K562 (cell line): Measurements from ENCODE around the gene SMARCB1. TPM values are rescaled to one million over a fixed set of nuclear protein-coding genes. Genes with fewer than 3 reads are reported as not detected.

Source experiments
- BMI1 ChIP-seq: fragments of 150-350 bp; IDR thresholded peaks from 2 replicates; pipeline ENCODE4 v1.6.1; 2014; ENCODE audit warnings: low read length
- CTCF ChIP-seq, 3 experiments: IDR thresholded peaks in 2 of 3; conservative IDR thresholded peaks in 1 of 3; 2 replicates each; pipeline ENCODE4 v1.5.1; 2011 to 2012; ENCODE audit warnings: low read length in 3 of 3, mild to moderate bottlenecking in 3 of 3, control low read depth in 2 of 3, improper control_type of control experiment in 1 of 3, inconsistent platforms in 1 of 3, low read depth in 1 of 3, mixed read lengths in 1 of 3, moderate library complexity in 1 of 3; ENCODE audit not compliant: insufficient read depth in 2 of 3
- MAZ ChIP-seq, 2 experiments: fragments of 450-650 bp in 1 of 2; sonication (generic) in 1 of 2; formaldehyde crosslinking; IDR thresholded peaks in 1 of 2; conservative IDR thresholded peaks in 1 of 2; 2 replicates each; pipeline versions ENCODE4 v1.4.0 to v1.5.0; 2020; ENCODE audit warnings: mild to moderate bottlenecking in 1 of 2, missing genetic modification reagents in 1 of 2
- MYC ChIP-seq, 2 experiments: fragments of 250-450 bp in 1 of 2; sonication (Bioruptor Pico) in 1 of 2; IDR thresholded peaks; 2 replicates each; pipeline versions ENCODE4 v1.5.1 to v1.6.1; 2012 to 2021; ENCODE audit warnings: low read depth in 2 of 2, borderline replicate concordance in 1 of 2, improper control_type of control experiment in 1 of 2, low read length in 1 of 2, mild to moderate bottlenecking in 1 of 2, moderate library complexity in 1 of 2
- NFE2 ChIP-seq: IDR thresholded peaks from 2 replicates; pipeline ENCODE4 v1.6.1; 2014; ENCODE audit warnings: antibody characterized with exemption, low read depth
- PCBP2 ChIP-seq: fragments of 200-400 bp; formaldehyde crosslinking; IDR thresholded peaks from 2 replicates; pipeline ENCODE4 v1.6.1; 2018; ENCODE audit warnings: low read length, low read depth, mild to moderate bottlenecking, moderate library complexity; ENCODE audit not compliant: poor library complexity, severe bottlenecking
- POU5F1 ChIP-seq: fragments of 150-350 bp; IDR thresholded peaks from 2 replicates; pipeline ENCODE4 v1.6.1; 2014; ENCODE audit warnings: borderline replicate concordance, low read length, low read depth, mild to moderate bottlenecking; ENCODE audit not compliant: partially characterized antibody
- RBM25 ChIP-seq: fragments of 200-400 bp; formaldehyde crosslinking; IDR thresholded peaks from 2 replicates; pipeline ENCODE4 v1.6.1; 2018; ENCODE audit warnings: low read length, low read depth, moderate library complexity; ENCODE audit not compliant: severe bottlenecking
- SIN3B ChIP-seq: fragments of 450-650 bp; IDR thresholded peaks from 2 replicates; pipeline ENCODE4 v1.6.1; 2017; ENCODE audit warnings: low read depth, mild to moderate bottlenecking, moderate library complexity
- ZBTB1 ChIP-seq: sonication (generic); formaldehyde crosslinking; IDR thresholded peaks from 2 replicates; pipeline ENCODE4 v1.8.1; 2023; ENCODE audit warnings: missing genetic modification reagents, low read depth, mild to moderate bottlenecking, borderline replicate concordance
- ZBTB40 ChIP-seq, 2 experiments: fragments of 450-650 bp in 1 of 2; sonication (generic) in 1 of 2; formaldehyde crosslinking in 1 of 2; IDR thresholded peaks; 2 replicates each; pipeline versions ENCODE4 v1.7.1 to v1.9.0; 2016 to 2022; ENCODE audit warnings: inconsistent platforms in 1 of 2, mild to moderate bottlenecking in 1 of 2, missing genetic modification reagents in 1 of 2
- ZNF133 ChIP-seq: fragments of 250-450 bp; sonication (Bioruptor Pico); IDR thresholded peaks from 2 replicates; pipeline ENCODE4 v1.4.0; 2020; ENCODE audit warnings: mild to moderate bottlenecking
- ZNF282 ChIP-seq: sonication (generic); formaldehyde crosslinking; IDR thresholded peaks from 2 replicates; pipeline ENCODE4 v1.8.1; 2023; ENCODE audit warnings: missing genetic modification reagents
- ZNF830 ChIP-seq: fragments of 250-450 bp; sonication (Bioruptor Pico); IDR thresholded peaks from 2 replicates; pipeline ENCODE4 v1.5.0; 2021; ENCODE audit warnings: mild to moderate bottlenecking
- polyA plus RNA-seq, 8 experiments: library from polyadenylated mRNA; depleted of rRNA in 4 of 8; stranded (reverse) in 5 of 8; unstranded in 3 of 8; fragments of >200 nt; fragmentation: Nextera tagmentation in 2 of 8; fragmentation: Illumina TruSeq in 1 of 8; extraction: Ambion mirVana in 2 of 8; extraction: Trizol in 1 of 8; gene quantifications; 2 replicates each; pipeline versions ENCODE4 v1.2.1 to v1.2.3, GENCODE V29; 2011 to 2014; ENCODE audit warnings: inconsistent platforms in 1 of 8, missing spikeins in 1 of 8
- total RNA-seq, 7 experiments: library from RNA; depleted of rRNA in 6 of 7; stranded (reverse); fragments of >200 nt in 6 of 7; fragmentation: Illumina TruSeq in 2 of 7; extraction: Trizol in 2 of 7; gene quantifications; 2 replicates each; pipeline versions ENCODE4 v1.2.1 to v1.2.3, GENCODE V29; 2011 to 2021; ENCODE audit warnings: low replicate concordance in 1 of 7

SMARCB1 gene
- total and polyA plus RNA-seq, 9 of the 15 experiments (the other 6 are each of a cell fraction or from before 2014, with no cell fraction given): 1.2 to 113 (median 65.4) TPM

- peak; percentile 76; the same call in 1 of the 2 replicates for TF ChIP-seq ZBTB1 (CRISPR knock-in tag)
- 0 out of 2 replicates have a peak, but pooled peaks have one; percentile 16 for TF ChIP-seq ZBTB40 (IDR thresholded peaks at IDR 0.05)
- TF ChIP-seq ZBTB40 (CRISPR knock-in tag; IDR thresholded peaks at IDR 0.05): no peak
- TF ChIP-seq NFE2: no peak
- peak; percentile 78 for TF ChIP-seq ZNF282
- TF ChIP-seq POU5F1: no peak
- TF ChIP-seq MAZ (CRISPR knock-in tag; conservative IDR thresholded peaks at IDR 0.05 in 1 of 2, IDR thresholded peaks at IDR 0.05 in 1 of 2): peak; percentile 30 to 66; a peak in 2 of 4 replicates
- TF ChIP-seq PCBP2: no peak
- TF ChIP-seq SIN3B: no peak
- TF ChIP-seq RBM25: peak; percentile 93
- TF ChIP-seq ZNF830 (CRISPR knock-in tag): no peak
- TF ChIP-seq MYC (IDR thresholded peaks at IDR 0.05; ENCODE audit: low read depth, low read length): peak; percentile 85
- no peak for TF ChIP-seq MYC (CRISPR knock-in tag; IDR thresholded peaks at IDR 0.05; ENCODE audit: borderline replicate concordance, low read depth)
- no peak for TF ChIP-seq CTCF (IDR thresholded peaks at IDR 0.05 in 2 of 3, conservative IDR thresholded peaks at IDR 0.05 in 1 of 3; ENCODE audit: insufficient read depth in 2 of 3, low read depth in 1 of 3, low read length in 3 of 3)
- TF ChIP-seq BMI1: peak; percentile 72
- TF ChIP-seq ZNF133 (CRISPR knock-in tag): no peak
Observed at GRCh38 chr22:23838681-23839468, 52.1 kb downstream of the SMARCB1 start, which contains the start of gene DERL3 (continued).
